Activated T-helper 1 cell treated with anti-CD3 and anti-CD28 coated beads, Interleukin-12 subunit alpha, Interleukin-12 subunit beta, Interleukin-2, Interleukin-4 antibody, amounts not matched to agents 30 ng/mL and 10 ng/mL and 1 ng/mL, durations not matched to agents 14 hours and 24 hours and 36 hours (primary cell): ENCODE results near the gene BMP8A. TPM values are rescaled to one million over a fixed set of nuclear protein-coding genes. Genes with fewer than 3 reads are reported as not detected.
"Not testable (repeated sequence)": the region's sequence is repeated elsewhere in the genome, so short reads cannot be mapped to it uniquely, and the experiment has no call there.

Experiments used
- DNase-seq: peaks from one replicate; pipeline ENCODE4 v3.0.0; 2021; ENCODE audit warnings: low spot score
- H3K27ac Mint-ChIP-seq: one replicate; pipeline ENCODE4 v1.8.0; 2021; ENCODE audit warnings: mild to moderate bottlenecking, mixed read lengths
- H3K27me3 Mint-ChIP-seq: one replicate; pipeline ENCODE4 v1.8.0; 2022; ENCODE audit warnings: mild to moderate bottlenecking, moderate library complexity, mixed read lengths; ENCODE audit not compliant: insufficient read depth
- H3K36me3 Mint-ChIP-seq: one replicate; pipeline ENCODE4 v1.8.0; 2021; ENCODE audit warnings: low read depth, mixed read lengths
- H3K4me1 Mint-ChIP-seq: one replicate; pipeline ENCODE4 v1.8.0; 2021; ENCODE audit warnings: low read depth, mixed read lengths
- H3K4me3 Mint-ChIP-seq: one replicate; pipeline ENCODE4 v1.8.0; 2021; ENCODE audit warnings: mild to moderate bottlenecking, moderate library complexity, mixed read lengths
- H3K9me3 Mint-ChIP-seq: one replicate; pipeline ENCODE4 v1.8.0; 2021; ENCODE audit warnings: mixed read lengths
- intact Hi-C: fragments of 100-400 bp; cut with micrococcal nuclease; formaldehyde crosslinking; loops from one replicate; pipeline ENCODE4 v1.15.1; 2024
- total RNA-seq: library from RNA; stranded (reverse); gene quantifications from 2 replicates; pipeline ENCODE4 v1.2.3, GENCODE V29; 2022

The BMP8A gene
- total RNA-seq, 1 donor from 2014 or later, result not detected

- Mint-ChIP-seq H3K27ac (no peak overlapping the region), H3K4me1 (peaks cover 11% of the 10 kb centered on the region), H3K27me3 (peaks cover 26% of the 10 kb centered on the region), H3K9me3 (no peaks in the 10 kb centered on the region), H3K4me3 (no peak overlapping the region), H3K36me3 (peaks cover 14% of the 10 kb centered on the region)
- intact Hi-C loops, result no loop called here
- DNase-seq, result no peak
These were observed 2.5 kb upstream of the BMP8A start for GRCh38 chr1:39488793-39489566.

GRCh38 chr1:39489567-39490239, 1.7 kb upstream of the BMP8A start:
- intact Hi-C loops, result loop anchor here (5.0 to 10.0 kb wide), 3 partner anchors 48 to 617 kb away; partner anchors contain the start of genes BMP8B and MYCBP
- Mint-ChIP-seq H3K4me3 (peak overlapping the region; percentile 22), H3K4me1 (peaks cover 11% of the 10 kb centered on the region), H3K27me3 (peaks cover 30% of the 10 kb centered on the region), H3K27ac (no peak overlapping the region), H3K36me3 (peaks cover 14% of the 10 kb centered on the region), H3K9me3 (no peaks in the 10 kb centered on the region)
- no peak for DNase-seq

- no peak for DNase-seq
- Mint-ChIP-seq H3K36me3 (peaks cover 6% of the 10 kb centered on the region), H3K9me3 (no peaks in the 10 kb centered on the region), H3K4me3 (peak overlapping the region; percentile 75), H3K4me1 (peaks cover 11% of the 10 kb centered on the region), H3K27me3 (peaks cover 30% of the 10 kb centered on the region), H3K27ac (no peak overlapping the region)
- intact Hi-C loops, result loop anchor here (1.0 to 10.0 kb wide), 4 partner anchors 47 to 618 kb away; partner anchors contain the start of genes BMP8B and MYCBP
These were observed 765 bp upstream of the BMP8A start for GRCh38 chr1:39490596-39491145.

GRCh38 chr1:39492118-39493042, 944 bp downstream of the BMP8A start:
- H3K36me3 Mint-ChIP-seq, H3K9me3 Mint-ChIP-seq, H3K27ac Mint-ChIP-seq, DNase-seq: not testable (repeated sequence)
- H3K27me3 Mint-ChIP-seq, result peaks cover 35% of the 10 kb centered on the region
- H3K4me3 Mint-ChIP-seq, result peak overlapping the region; percentile 58
- H3K4me1 Mint-ChIP-seq, result peaks cover 11% of the 10 kb centered on the region
- intact Hi-C loops, result loop anchor here (5.0 to 10.0 kb wide), 3 partner anchors 45 to 620 kb away; partner anchors contain the start of genes BMP8B and MYCBP

- not testable (repeated sequence) for H3K9me3 Mint-ChIP-seq, H3K27ac Mint-ChIP-seq, H3K36me3 Mint-ChIP-seq, DNase-seq
- Mint-ChIP-seq H3K4me1 (peaks cover 11% of the 10 kb centered on the region), H3K4me3 (peak overlapping the region; percentile 58), H3K27me3 (peaks cover 37% of the 10 kb centered on the region)
- intact Hi-C loops, result loop anchor here (5.0 to 10.0 kb wide), 3 partner anchors 44 to 621 kb away; partner anchors contain the start of genes BMP8B and MYCBP
These were observed 1.8 kb downstream of the BMP8A start for GRCh38 chr1:39493043-39493810.

- Mint-ChIP-seq H3K27ac (no peak overlapping the region), H3K9me3 (no peaks in the 10 kb centered on the region), H3K4me3 (no peak overlapping the region), H3K4me1 (peaks cover 6% of the 10 kb centered on the region), H3K36me3 (no peaks in the 10 kb centered on the region), H3K27me3 (peaks cover 32% of the 10 kb centered on the region)
- no peak for DNase-seq
- intact Hi-C loops, result loop anchor here (5.0 to 10.0 kb wide), 3 partner anchors 42 to 623 kb away; partner anchors contain the start of genes BMP8B and MYCBP
These were observed 3.4 kb downstream of the BMP8A start for GRCh38 chr1:39494671-39495410.

- intact Hi-C loops, result loop anchor here (10.0 kb wide), 1 partner anchor 288 kb away; the partner anchor contains the start of gene BMP8B
- peaks cover 29% of the 10 kb centered on the region for H3K27me3 Mint-ChIP-seq
- not testable (repeated sequence) for H3K27ac Mint-ChIP-seq, H3K9me3 Mint-ChIP-seq, H3K4me3 Mint-ChIP-seq, H3K36me3 Mint-ChIP-seq, H3K4me1 Mint-ChIP-seq, DNase-seq
These were observed 5.1 kb downstream of the BMP8A start for GRCh38 chr1:39496520-39496919.

GRCh38 chr1:39497585-39497984, 6.1 kb downstream of the BMP8A start:
- Mint-ChIP-seq H3K9me3 (no peaks in the 10 kb centered on the region), H3K36me3 (no peaks in the 10 kb centered on the region), H3K4me1 (no peaks in the 10 kb centered on the region), H3K27me3 (peaks cover 28% of the 10 kb centered on the region), H3K27ac (no peak overlapping the region), H3K4me3 (no peak overlapping the region)
- DNase-seq, result no peak
- intact Hi-C loops, result loop anchor here (10.0 kb wide), 1 partner anchor 287 kb away; the partner anchor contains the start of gene BMP8B

GRCh38 chr1:39498096-39498710, 6.8 kb downstream of the BMP8A start:
- H3K36me3 Mint-ChIP-seq, H3K4me3 Mint-ChIP-seq, H3K27ac Mint-ChIP-seq, H3K9me3 Mint-ChIP-seq, H3K4me1 Mint-ChIP-seq, DNase-seq: not testable (repeated sequence)
- H3K27me3 Mint-ChIP-seq, result peaks cover 22% of the 10 kb centered on the region
- intact Hi-C loops, result loop anchor here (10.0 kb wide), 1 partner anchor 287 kb away; the partner anchor contains the start of gene BMP8B

GRCh38 chr1:39498821-39499220, 7.4 kb downstream of the BMP8A start:
- H3K36me3 Mint-ChIP-seq, H3K4me3 Mint-ChIP-seq, H3K9me3 Mint-ChIP-seq, H3K4me1 Mint-ChIP-seq, H3K27ac Mint-ChIP-seq, DNase-seq: not testable (repeated sequence)
- peaks cover 18% of the 10 kb centered on the region for H3K27me3 Mint-ChIP-seq
- intact Hi-C loops, result loop anchor here (10.0 kb wide), 1 partner anchor 286 kb away; the partner anchor contains the start of gene BMP8B
